GM18873 (cell line): ENCODE results near the gene MAPK12.
"Not testable (repeated sequence)": the region's sequence is repeated elsewhere in the genome, so short reads cannot be mapped to it uniquely, and the experiment has no call there.

Experiments used
- ATAC-seq: cut with Tn5 transposase; IDR thresholded peaks from one replicate; pipeline ENCODE4 v1.9.1; 2021; ENCODE audit warnings: mild to moderate bottlenecking, moderate library complexity, moderate number of reproducible peaks; ENCODE audit not compliant: unreplicated experiment, low FRiP score

Gene MAPK12

DNA sequence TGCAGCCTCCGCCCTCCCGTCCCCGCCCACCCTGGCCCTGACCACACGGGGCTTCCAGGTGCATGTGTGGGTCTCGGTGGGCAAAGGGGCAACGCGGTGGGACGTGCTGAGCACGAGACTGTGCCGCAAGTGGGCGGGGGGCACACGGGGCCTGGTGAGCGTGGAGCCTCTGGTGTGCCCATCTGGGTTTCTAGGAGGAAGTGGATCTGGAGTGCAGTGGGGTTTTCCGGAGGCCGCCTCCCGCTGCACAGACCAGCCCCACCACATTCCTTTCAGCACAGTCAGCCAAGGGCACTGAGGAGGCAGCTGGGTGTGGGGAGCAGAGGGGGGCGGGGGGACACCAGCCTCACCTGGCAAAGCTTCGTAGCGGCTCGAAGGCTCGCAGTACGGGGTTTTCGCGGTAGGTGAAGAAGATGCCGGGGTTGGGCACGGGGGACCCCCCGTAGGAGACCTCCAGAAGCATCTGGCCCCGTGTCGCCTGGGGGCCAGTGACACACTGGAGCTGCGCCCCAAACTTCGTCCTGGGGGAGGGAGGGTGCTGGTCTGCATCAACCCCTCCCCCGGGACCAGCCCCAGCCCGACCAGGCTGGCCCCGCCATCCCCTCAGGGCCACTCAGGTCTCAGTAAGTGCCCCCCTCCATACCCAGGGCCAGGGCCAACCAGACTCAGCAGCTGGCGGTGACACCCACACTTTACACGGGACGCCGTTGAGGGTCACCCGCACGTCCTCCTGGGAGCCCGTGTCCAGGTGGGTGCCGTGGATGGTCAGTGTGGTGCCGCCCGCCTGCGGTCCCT lies 21.1 kb upstream of the MAPK12 start:
- no peak for ATAC-seq

DNA sequence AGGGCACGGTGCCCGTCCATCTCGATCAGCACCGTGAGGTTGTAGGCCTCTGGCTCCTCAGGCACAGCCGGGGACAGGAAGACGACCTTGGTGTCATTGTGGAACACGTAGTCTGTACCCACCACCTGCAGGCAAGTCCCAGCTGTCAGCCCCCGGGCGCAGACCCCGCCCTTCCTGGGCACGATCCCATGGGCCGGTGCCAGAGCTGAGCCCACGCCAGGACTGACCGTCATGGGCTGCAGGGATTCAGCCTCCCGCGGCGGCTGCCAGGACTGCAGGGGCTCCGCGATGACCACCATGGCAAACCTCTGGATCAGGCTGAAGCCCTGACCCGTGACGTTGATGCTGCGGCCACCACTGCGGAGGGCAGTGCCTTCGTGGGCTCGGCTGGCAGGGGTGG lies 20.5 kb upstream of the MAPK12 start:
- ATAC-seq: no peak

GRCh38 chr22:50281384-50281760 lies 19.9 kb upstream of the MAPK12 start:
- no peak for ATAC-seq

GRCh38 chr22:50280708-50281383 lies 19.4 kb upstream of the MAPK12 start:
- no peak for ATAC-seq

GRCh38 chr22:50280022-50280707 lies 18.7 kb upstream of the MAPK12 start:
- no peak for ATAC-seq

DNA sequence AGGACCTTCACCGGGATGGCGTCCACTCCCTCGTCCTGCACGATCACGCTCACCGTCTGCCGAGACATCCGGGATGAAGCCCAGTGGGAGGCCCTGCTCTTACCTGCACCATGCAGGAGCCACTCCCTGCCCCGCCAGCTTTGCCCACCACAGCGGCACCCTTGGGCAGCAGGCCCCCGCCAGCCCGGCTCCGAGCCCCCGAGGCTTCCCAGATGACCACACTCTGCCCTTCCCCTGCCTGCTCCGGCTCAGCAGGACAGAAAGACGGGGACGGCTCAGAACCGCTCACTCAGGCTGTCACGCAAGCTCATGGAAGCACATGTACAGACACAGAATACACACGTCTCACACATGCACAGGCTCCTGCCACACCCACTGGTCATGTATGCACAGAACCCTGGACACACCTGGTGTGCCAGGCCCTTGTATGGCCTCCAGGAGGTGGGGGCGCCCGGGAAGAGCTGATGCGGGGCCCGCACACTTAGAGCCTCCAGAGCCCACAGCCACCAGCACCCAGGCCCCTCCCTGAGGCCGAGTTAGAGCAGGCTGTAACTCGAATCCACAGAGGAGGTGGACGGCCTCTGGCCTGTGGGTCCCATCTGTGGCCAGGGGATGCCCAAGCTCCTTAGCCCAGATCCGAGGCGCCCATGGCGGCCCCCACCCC lies 17.6 kb upstream of the MAPK12 start:
- no peak for ATAC-seq

GRCh38 chr22:50278461-50278860 lies 17.0 kb upstream of the MAPK12 start:
- ATAC-seq: no peak

DNA sequence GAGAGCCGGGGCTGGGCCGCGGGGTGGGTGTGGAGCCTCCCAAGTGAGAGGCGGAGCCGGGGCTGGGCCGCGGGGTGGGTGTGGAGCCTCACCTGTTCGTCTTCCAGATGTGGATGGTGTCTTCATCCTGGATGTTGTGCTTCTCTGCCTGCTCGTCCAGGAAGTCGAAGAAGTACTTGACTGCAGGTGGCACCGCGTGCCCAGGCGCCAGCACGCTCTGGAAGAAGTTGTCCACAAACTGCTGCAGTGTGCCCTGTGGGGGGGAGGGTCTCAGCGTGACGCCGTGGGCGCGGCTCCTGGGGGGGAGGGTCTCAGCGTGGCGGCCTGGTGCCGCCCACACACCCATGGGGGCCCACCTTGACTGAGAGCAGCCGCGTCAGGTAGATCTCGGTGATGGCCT lies 16.3 kb upstream of the MAPK12 start:
- no peak for ATAC-seq

DNA sequence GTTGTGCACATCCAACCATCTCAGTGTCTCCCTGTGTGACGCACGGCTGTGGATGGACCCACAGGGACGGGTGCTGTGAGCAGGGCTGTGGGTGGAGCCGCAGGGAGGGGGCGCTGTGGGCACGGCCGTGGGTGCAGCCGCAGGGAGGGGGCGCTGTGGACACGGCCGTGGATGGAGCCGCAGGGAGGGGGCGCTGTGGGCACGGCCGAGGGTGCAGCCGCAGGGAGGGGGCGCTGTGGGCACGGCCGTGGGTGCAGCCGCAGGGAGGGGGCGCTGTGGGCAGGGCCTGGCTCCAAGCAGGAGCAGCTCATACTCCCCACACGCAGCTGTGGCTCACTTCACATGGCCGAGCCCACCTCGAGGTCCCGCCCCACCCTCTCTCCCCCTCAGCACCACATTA lies 14.7 kb upstream of the MAPK12 start:
- peak; percentile 40 for ATAC-seq

GRCh38 chr22:50275181-50276055 lies 13.9 kb upstream of the MAPK12 start:
- no peak for ATAC-seq

DNA sequence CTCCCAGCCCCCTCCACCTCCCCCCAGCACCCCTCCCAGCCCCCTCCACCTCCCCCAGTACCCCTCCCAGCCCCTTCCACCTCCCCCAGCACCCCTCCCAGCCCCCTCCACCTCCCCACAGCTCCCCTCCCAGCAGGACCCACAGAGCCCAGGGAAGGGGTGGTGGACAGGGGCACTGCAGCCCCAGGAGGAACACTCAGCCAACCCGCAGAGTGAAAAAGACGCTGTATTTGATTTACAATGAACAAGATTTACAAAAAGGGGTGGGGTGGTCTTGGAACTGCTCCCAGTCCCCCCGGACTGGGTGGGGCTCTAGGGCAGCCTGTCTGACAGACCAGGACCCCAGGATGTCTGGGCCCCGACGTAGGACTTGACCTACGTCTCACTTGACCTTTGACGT lies 13.3 kb upstream of the MAPK12 start:
- ATAC-seq: no peak

DNA sequence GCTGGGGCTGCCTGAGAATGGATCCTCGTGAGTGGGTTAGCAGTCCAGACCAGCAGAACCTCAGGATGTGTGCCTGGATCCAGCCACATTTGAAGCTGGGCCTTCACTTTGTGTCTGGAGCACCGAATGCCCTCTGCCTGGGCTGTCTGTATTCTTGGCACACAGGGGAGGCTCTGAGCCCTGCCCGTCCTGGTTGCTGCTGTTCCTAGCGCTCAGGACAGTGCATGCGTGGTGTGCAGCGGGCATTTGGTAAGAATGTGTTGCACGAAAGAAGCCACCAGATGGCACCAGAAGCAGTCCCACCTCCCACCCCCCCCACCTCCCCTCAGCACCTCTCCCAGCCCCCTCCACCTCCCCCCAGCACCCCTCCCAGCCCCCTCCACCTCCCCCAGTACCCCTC lies 12.8 kb upstream of the MAPK12 start:
- no peak for ATAC-seq

DNA sequence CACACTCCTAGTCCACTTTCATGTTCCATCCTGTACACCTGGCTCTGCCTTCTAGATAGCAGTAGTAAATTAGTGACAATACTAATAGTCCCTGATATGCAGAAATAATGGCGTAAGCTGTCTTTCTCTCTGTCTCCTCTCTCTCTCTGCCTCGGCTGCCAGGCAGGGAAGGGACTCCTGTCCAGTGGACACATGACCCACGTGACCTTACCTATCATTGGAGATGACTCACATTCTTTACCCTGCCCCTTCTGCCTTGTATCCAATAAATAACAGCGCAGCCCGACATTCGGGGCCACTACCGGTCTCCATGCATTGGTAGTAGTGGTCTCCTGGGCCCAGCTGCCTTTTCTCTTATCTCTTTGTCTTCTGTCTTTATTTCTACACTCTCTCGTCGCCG lies 12.3 kb upstream of the MAPK12 start:
- not testable (repeated sequence) for ATAC-seq

GRCh38 chr22:50273352-50273751 lies 11.9 kb upstream of the MAPK12 start:
- not testable (repeated sequence) for ATAC-seq

GRCh38 chr22:50272044-50272802 lies 10.7 kb upstream of the MAPK12 start:
- ATAC-seq: no peak

DNA sequence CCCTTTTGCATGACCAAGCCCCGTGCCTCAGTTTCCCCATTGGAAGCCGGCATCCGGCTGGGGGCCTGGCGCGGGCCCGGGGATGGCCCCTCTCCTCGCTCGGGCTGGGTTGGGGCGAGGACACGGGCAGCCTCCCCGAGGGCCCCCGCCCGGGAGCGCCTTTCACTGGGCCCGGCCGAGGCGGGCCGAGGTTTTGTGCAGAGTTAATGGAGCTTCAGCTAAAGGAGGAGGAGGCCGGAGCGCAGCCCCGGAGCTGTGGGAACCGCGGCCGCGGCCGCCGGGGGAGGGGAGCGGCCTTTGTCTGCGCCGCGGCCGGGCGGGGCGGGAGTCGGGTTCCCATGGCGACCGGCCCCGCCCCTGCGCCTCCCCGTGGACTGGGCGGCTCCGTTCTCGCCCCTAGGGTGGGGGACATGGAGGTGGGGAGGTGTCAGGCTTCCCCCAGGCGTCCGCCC lies 10.1 kb upstream of the MAPK12 start:
- no peak for ATAC-seq

DNA sequence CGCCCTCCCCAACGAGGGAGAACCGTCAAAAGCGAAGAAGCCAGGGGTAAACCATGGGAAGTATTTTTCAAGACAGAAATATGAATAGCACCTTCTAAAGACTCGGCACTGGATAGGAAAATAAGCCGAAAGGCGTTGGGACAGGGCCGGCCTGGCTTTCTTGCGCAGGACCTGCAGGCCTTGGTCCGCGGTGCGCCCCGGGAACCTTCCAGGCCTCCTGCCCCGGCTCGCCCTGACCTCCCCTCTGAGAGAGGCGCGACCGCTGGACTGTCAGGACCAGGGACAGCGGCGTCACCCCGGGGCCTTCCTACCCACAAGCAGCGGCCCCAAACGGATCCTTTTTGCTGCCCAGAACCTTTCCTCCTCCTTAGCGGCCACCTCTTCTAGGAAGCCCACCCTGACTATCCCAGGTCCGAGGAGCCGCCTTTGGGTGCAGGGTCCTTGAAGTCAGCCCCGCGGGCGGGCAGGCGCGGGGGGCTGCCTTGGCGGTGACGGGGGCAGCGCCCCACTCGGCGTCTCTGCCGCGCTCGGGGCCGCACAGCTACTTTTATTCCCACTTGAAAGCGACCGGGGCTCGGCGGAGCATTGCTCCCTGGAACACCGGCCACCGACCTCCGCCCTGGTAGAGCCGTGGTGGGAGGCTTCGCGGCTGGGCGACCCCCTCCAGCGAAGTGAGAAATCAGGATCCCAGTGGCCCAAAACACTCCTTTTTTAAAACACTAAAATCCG lies 9.3 kb upstream of the MAPK12 start:
- ATAC-seq: no peak

GRCh38 chr22:50269970-50270665 lies 8.6 kb upstream of the MAPK12 start, which contains the start of gene MAPK11:
MAPK11 (minus strand) TSS chr22:50270380; CDS start chr22:50270292, 88 bp downstream.
- ATAC-seq: no peak
